ENCODE data around the gene CNOT11. TPM values are rescaled to one million over a fixed set of nuclear protein-coding genes. Genes with fewer than 3 reads are reported as not detected.

Gene CNOT11
- total and polyA plus RNA-seq, 2 donors (not counting 1 experiment from before 2014, with no cell fraction given), result 37.6 to 46.3 TPM

DNA sequence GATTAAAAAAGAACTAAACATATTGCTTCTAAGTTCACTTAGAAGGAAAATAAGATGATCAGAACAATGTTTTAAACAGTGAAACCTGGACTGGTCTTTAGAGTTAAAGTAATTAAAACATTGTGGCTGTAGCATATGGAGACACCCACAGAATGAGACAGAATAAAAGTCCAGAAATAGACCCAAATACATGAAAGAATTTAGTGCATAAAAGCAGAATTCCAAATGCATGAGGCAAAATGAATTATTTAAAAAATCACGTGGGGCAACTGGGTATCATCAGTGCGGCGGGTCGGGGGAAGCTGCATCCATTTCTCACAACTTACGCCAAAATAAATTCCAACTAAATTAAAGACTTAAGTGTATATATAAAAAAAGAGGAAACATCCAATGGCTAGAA is 43.7 kb downstream of the CNOT11 start:
- TF ChIP-seq, protein P1, sequence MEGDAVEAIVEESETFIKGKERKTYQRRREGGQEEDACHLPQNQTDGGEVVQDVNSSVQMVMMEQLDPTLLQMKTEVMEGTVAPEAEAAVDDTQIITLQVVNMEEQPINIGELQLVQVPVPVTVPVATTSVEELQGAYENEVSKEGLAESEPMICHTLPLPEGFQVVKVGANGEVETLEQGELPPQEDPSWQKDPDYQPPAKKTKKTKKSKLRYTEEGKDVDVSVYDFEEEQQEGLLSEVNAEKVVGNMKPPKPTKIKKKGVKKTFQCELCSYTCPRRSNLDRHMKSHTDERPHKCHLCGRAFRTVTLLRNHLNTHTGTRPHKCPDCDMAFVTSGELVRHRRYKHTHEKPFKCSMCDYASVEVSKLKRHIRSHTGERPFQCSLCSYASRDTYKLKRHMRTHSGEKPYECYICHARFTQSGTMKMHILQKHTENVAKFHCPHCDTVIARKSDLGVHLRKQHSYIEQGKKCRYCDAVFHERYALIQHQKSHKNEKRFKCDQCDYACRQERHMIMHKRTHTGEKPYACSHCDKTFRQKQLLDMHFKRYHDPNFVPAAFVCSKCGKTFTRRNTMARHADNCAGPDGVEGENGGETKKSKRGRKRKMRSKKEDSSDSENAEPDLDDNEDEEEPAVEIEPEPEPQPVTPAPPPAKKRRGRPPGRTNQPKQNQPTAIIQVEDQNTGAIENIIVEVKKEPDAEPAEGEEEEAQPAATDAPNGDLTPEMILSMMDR (IDR thresholded peaks at IDR 0.05), result no peak
- no peak for TF ChIP-seq EZH2 (IDR thresholded peaks at IDR 0.05; ENCODE audit: borderline replicate concordance, insufficient read depth, low read depth, low read length, poor library complexity, severe bottlenecking)
- H3K4me1 ChIP-seq (ENCODE audit: control insufficient read depth in 2 of 2, insufficient read depth in 2 of 2, low read length in 2 of 2), result peaks cover 8 to 13% of the 10 kb centered on the region in 2 donors
- no peak for DNase-seq
- WGBS (ENCODE audit: insufficient coverage), result no CpG with 5 or more reads among the region's 5 CpGs
- H3K9ac ChIP-seq (ENCODE audit: low read length), result no peak overlapping the region
- no peak overlapping the region for H3K4me3 Mint-ChIP-seq
- H3K4me2 ChIP-seq (replicated peaks; ENCODE audit: low read depth, low read length, poor library complexity, severe bottlenecking), result no peak overlapping the region
- no peak for ATAC-seq (ENCODE audit: low read depth)
- peaks cover 56% of the 10 kb centered on the region for H4K20me1 ChIP-seq (ENCODE audit: control insufficient read depth, insufficient read depth, low read length, poor library complexity, severe bottlenecking)
- H3K4me3 ChIP-seq (ENCODE audit: control extremely low read depth in 1 of 5, extremely low read depth in 1 of 5, insufficient read depth in 1 of 5, low read depth in 2 of 5, low read length in 4 of 5), result no peak overlapping the region
- no peaks in the 10 kb centered on the region for H3K27me3 ChIP-seq (replicated peaks in 1 of 4; ENCODE audit: control extremely low read depth in 1 of 4, control insufficient read depth in 3 of 4, insufficient read depth in 4 of 4, low read length in 3 of 4)
- no peaks in the 10 kb centered on the region for H3K9me3 ChIP-seq (ENCODE audit: control extremely low read depth in 1 of 3, control insufficient read depth in 2 of 3, insufficient read depth in 1 of 3, low read length in 2 of 3)
- POLR2A ChIA-PET, result no interaction called here
- intact Hi-C loops (cut with micrococcal nuclease), result no loop called here
- H3K36me3 ChIP-seq (replicated peaks in 1 of 2; ENCODE audit: control extremely low read depth in 1 of 2, control insufficient read depth in 1 of 2, extremely low read depth in 1 of 2, insufficient read depth in 2 of 2, low read length in 1 of 2), result peaks cover 3 to 25% of the 10 kb centered on the region in 2 experiments
- no peaks in the 10 kb centered on the region for H3K27me3 Mint-ChIP-seq
- peaks cover 54% of the 10 kb centered on the region for H3K79me2 ChIP-seq (ENCODE audit: control insufficient read depth, insufficient read depth, low read length)
- peaks cover 29% of the 10 kb centered on the region for H3K4me1 Mint-ChIP-seq
- H3K9me3 Mint-ChIP-seq (ENCODE audit: insufficient read depth), result no peaks in the 10 kb centered on the region
- H3K27ac Mint-ChIP-seq, result no peak overlapping the region
- no peak overlapping the region for H2AFZ ChIP-seq (ENCODE audit: insufficient read depth, low read depth, low read length, poor library complexity, severe bottlenecking)
- H3K27ac ChIP-seq (ENCODE audit: low read length in 2 of 2), result no peak overlapping the region
- CTCF ChIA-PET, result no interaction called here

DNA sequence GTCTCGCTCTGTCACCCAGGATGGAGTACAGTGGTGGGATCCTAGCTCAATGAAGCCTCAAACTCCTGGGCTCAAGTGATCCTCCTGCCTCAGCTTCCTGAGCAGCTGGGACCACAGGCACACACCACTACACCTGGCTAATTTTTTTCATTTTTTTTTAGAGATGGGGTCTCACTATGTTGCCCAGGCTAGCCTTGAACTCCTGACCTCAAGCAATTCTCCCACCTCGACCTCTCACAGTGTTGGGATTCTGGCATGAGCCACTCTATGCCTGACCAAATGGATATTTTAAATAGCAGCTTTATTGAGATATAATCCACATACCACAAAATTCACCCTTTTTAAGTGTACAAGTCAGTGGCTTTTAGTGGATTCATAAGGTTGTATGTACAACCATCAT is 44.7 kb downstream of the CNOT11 start:
- intact Hi-C loops (cut with micrococcal nuclease), result no loop called here
- Histone ChIP-seq H3K9me3 (ENCODE audit: control extremely low read depth in 1 of 3, control insufficient read depth in 2 of 3, insufficient read depth in 1 of 3, low read length in 2 of 3) (no peaks in the 10 kb centered on the region), H3K27me3 (replicated peaks in 1 of 4; ENCODE audit: control extremely low read depth in 1 of 4, control insufficient read depth in 3 of 4, insufficient read depth in 4 of 4, low read length in 3 of 4) (no peaks in the 10 kb centered on the region), H3K4me3 (ENCODE audit: control extremely low read depth in 1 of 5, extremely low read depth in 1 of 5, insufficient read depth in 1 of 5, low read depth in 2 of 5, low read length in 4 of 5) (no peak overlapping the region), H3K4me1 (ENCODE audit: control insufficient read depth in 2 of 2, insufficient read depth in 2 of 2, low read length in 2 of 2) (peaks cover 8 to 13% of the 10 kb centered on the region in 2 donors), H3K79me2 (ENCODE audit: control insufficient read depth, insufficient read depth, low read length) (peaks cover 62% of the 10 kb centered on the region), H3K36me3 (replicated peaks in 1 of 2; ENCODE audit: control extremely low read depth in 1 of 2, control insufficient read depth in 1 of 2, extremely low read depth in 1 of 2, insufficient read depth in 2 of 2, low read length in 1 of 2) (peaks cover 3 to 22% of the 10 kb centered on the region in 2 experiments), H2AFZ (ENCODE audit: insufficient read depth, low read depth, low read length, poor library complexity, severe bottlenecking) (no peak overlapping the region), H3K4me2 (replicated peaks; ENCODE audit: low read depth, low read length, poor library complexity, severe bottlenecking) (no peak overlapping the region), H3K27ac (ENCODE audit: low read length in 2 of 2) (no peak overlapping the region), H4K20me1 (ENCODE audit: control insufficient read depth, insufficient read depth, low read length, poor library complexity, severe bottlenecking) (peaks cover 66% of the 10 kb centered on the region), H3K9ac (ENCODE audit: low read length) (no peak overlapping the region)
- Mint-ChIP-seq H3K27ac (no peak overlapping the region), H3K4me1 (peaks cover 33% of the 10 kb centered on the region), H3K9me3 (ENCODE audit: insufficient read depth) (no peaks in the 10 kb centered on the region), H3K27me3 (no peaks in the 10 kb centered on the region), H3K4me3 (no peak overlapping the region)
- ChIA-PET CTCF (no interaction called here), POLR2A (no interaction called here)
- DNase-seq (no peak), ATAC-seq (ENCODE audit: low read depth) (no peak)
- 100% methylated on average over 1 of the region's 2 CpGs for WGBS (ENCODE audit: insufficient coverage)
- no peak for TF ChIP-seq EZH2 (IDR thresholded peaks at IDR 0.05; ENCODE audit: borderline replicate concordance, insufficient read depth, low read depth, low read length, poor library complexity, severe bottlenecking)
- TF ChIP-seq, protein P1 (IDR thresholded peaks at IDR 0.05), result no peak
